H9 (cell line): ENCODE results near the gene SSBP1. TPM values are rescaled to one million over a fixed set of nuclear protein-coding genes. Genes with fewer than 3 reads are reported as not detected.
"Not testable (repeated sequence)": the region's sequence is repeated elsewhere in the genome, so short reads cannot be mapped to it uniquely, and the experiment has no call there.

Source experiments
- DNase-seq: peaks from one replicate; pipeline ENCODE4 v3.0.0-alpha.2; 2017
- H2AFZ ChIP-seq: one replicate; pipeline ENCODE4 v1.6.1; 2013; ENCODE audit warnings: mild to moderate bottlenecking, low read length, control low read depth, moderate library complexity
- H2AK5ac ChIP-seq: 2 replicates; pipeline ENCODE4 v1.6.1; 2013; ENCODE audit warnings: low read length, control low read depth, mixed read lengths; ENCODE audit not compliant: insufficient read length
- H2BK120ac ChIP-seq: one replicate; pipeline ENCODE4 v1.6.1; 2013; ENCODE audit warnings: low read depth, mild to moderate bottlenecking, low read length, control low read depth, inconsistent platforms; ENCODE audit not compliant: poor library complexity, severe bottlenecking
- H2BK12ac ChIP-seq: 2 replicates; pipeline ENCODE4 v1.6.1; 2013; ENCODE audit warnings: low read length, control low read depth, mixed read lengths, low read depth; ENCODE audit not compliant: insufficient read length
- H2BK15ac ChIP-seq: 2 replicates; pipeline ENCODE4 v1.6.1; 2013; ENCODE audit warnings: low read depth, low read length, control low read depth
- H2BK20ac ChIP-seq: one replicate; pipeline ENCODE4 v1.6.1; 2013; ENCODE audit warnings: low read depth, mild to moderate bottlenecking, low read length, control low read depth, inconsistent platforms; ENCODE audit not compliant: poor library complexity, severe bottlenecking
- H2BK5ac ChIP-seq: 2 replicates; pipeline ENCODE4 v1.6.1; 2013; ENCODE audit warnings: low read length, control low read depth, mixed read lengths; ENCODE audit not compliant: insufficient read length
- H3K14ac ChIP-seq: 2 replicates; pipeline ENCODE4 v1.6.1; 2013; ENCODE audit warnings: low read length, control low read depth; ENCODE audit not compliant: insufficient read depth
- H3K18ac ChIP-seq: 2 replicates; pipeline ENCODE4 v1.6.1; 2013; ENCODE audit warnings: low read depth, mild to moderate bottlenecking, mixed read lengths, low read length, control low read depth; ENCODE audit not compliant: insufficient read length
- H3K23ac ChIP-seq: 2 replicates; pipeline ENCODE4 v1.6.1; 2013; ENCODE audit warnings: low read length, control low read depth, mixed read lengths, low read depth; ENCODE audit not compliant: insufficient read length
- H3K23me2 ChIP-seq: 2 replicates; pipeline ENCODE4 v1.6.1; 2013; ENCODE audit warnings: low read depth, mild to moderate bottlenecking, mixed read lengths, low read length, control low read depth; ENCODE audit not compliant: insufficient read length, poor library complexity, severe bottlenecking
- H3K27ac ChIP-seq: 2 replicates; pipeline ENCODE4 v1.5.1; 2013; ENCODE audit warnings: low read length, control low read depth, mixed read lengths, low read depth; ENCODE audit not compliant: insufficient read length
- H3K27me3 ChIP-seq: 2 replicates; pipeline ENCODE4 v1.6.1; 2013; ENCODE audit warnings: low read length, control low read depth, inconsistent platforms; ENCODE audit not compliant: insufficient read depth
- H3K4ac ChIP-seq: 2 replicates; pipeline ENCODE4 v1.6.1; 2013; ENCODE audit warnings: low read depth, mild to moderate bottlenecking, control low read depth, inconsistent platforms, low read length, moderate library complexity
- H3K4me1 ChIP-seq: 2 replicates; pipeline ENCODE4 v1.6.1; 2013; ENCODE audit warnings: low read length, control low read depth, inconsistent platforms; ENCODE audit not compliant: insufficient read depth
- H3K4me2 ChIP-seq: 2 replicates; pipeline ENCODE4 v1.6.1; 2013; ENCODE audit warnings: low read length, control low read depth, mixed read lengths; ENCODE audit not compliant: insufficient read length, insufficient read depth
- H3K56ac ChIP-seq: 2 replicates; pipeline ENCODE4 v1.6.1; 2013; ENCODE audit warnings: low read depth, mild to moderate bottlenecking, mixed read lengths, low read length, control low read depth; ENCODE audit not compliant: insufficient read length
- H3K79me1 ChIP-seq: 2 replicates; pipeline ENCODE4 v1.6.1; 2013; ENCODE audit warnings: low read depth, mild to moderate bottlenecking, moderate library complexity, low read length, control low read depth, inconsistent platforms; ENCODE audit not compliant: insufficient read depth, poor library complexity, severe bottlenecking
- H3K79me2 ChIP-seq: 2 replicates; pipeline ENCODE4 v1.6.1; 2013; ENCODE audit warnings: low read length, control low read depth, inconsistent platforms; ENCODE audit not compliant: insufficient read depth
- H3K9ac ChIP-seq: 2 replicates; pipeline ENCODE4 v1.6.1; 2013; ENCODE audit warnings: low read length, control low read depth, mixed read lengths; ENCODE audit not compliant: insufficient read length; ENCODE audit errors: extremely low read depth
- H3K9me3 ChIP-seq: one replicate; pipeline ENCODE4 v1.6.1; 2013; ENCODE audit warnings: low read depth, low read length, inconsistent platforms; ENCODE audit not compliant: control insufficient read depth
- H3T11ph ChIP-seq: one replicate; pipeline ENCODE4 v1.6.1; 2013; ENCODE audit warnings: mild to moderate bottlenecking, low read length, control low read depth, inconsistent platforms
- H4K20me1 ChIP-seq: one replicate; pipeline ENCODE4 v1.6.1; 2013; ENCODE audit not compliant: control insufficient read depth, insufficient read length, insufficient read depth
- H4K5ac ChIP-seq: 2 replicates; pipeline ENCODE4 v1.6.1; 2013; ENCODE audit warnings: low read depth, mild to moderate bottlenecking, mixed read lengths, low read length, control low read depth; ENCODE audit not compliant: insufficient read length
- H4K8ac ChIP-seq: replicated peaks from 2 replicates; pipeline ENCODE4 v1.6.1; 2013; ENCODE audit warnings: low read length, control low read depth, mixed read lengths, low read depth; ENCODE audit not compliant: insufficient read length
- H4K91ac ChIP-seq: 2 replicates; pipeline ENCODE4 v1.6.1; 2013; ENCODE audit warnings: low read depth, mild to moderate bottlenecking, moderate library complexity, mixed read lengths, low read length, control low read depth; ENCODE audit not compliant: insufficient read length
- H3K27ac Mint-ChIP-seq, 3 experiments: 2 replicates in 2 of 3; 3 replicates in 1 of 3; pipeline ENCODE4 v1.8.0; 2020 to 2021; ENCODE audit warnings: mixed read lengths in 3 of 3, mild to moderate bottlenecking in 1 of 3, moderate library complexity in 1 of 3
- H3K27me3 Mint-ChIP-seq: 2 replicates; pipeline ENCODE4 v1.8.0; 2021; ENCODE audit warnings: low read depth, mild to moderate bottlenecking, moderate library complexity, mixed read lengths
- H3K36me3 Mint-ChIP-seq, 3 experiments: 2 replicates in 2 of 3; 3 replicates in 1 of 3; pipeline ENCODE4 v1.8.0; 2020 to 2021; ENCODE audit warnings: low read depth in 3 of 3, mixed read lengths in 3 of 3; ENCODE audit not compliant: insufficient read depth in 1 of 3
- H3K4me1 Mint-ChIP-seq, 2 experiments: 2 replicates each; pipeline ENCODE4 v1.8.0; 2020; ENCODE audit warnings: mixed read lengths in 2 of 2
- H3K4me3 Mint-ChIP-seq, 2 experiments: 2 replicates in 1 of 2; 3 replicates in 1 of 2; pipeline ENCODE4 v1.8.0; 2020 to 2021; ENCODE audit warnings: mild to moderate bottlenecking in 2 of 2, mixed read lengths in 2 of 2, moderate library complexity in 1 of 2
- H3K9me3 Mint-ChIP-seq, 2 experiments: 2 replicates in 1 of 2; 3 replicates in 1 of 2; pipeline ENCODE4 v1.8.0; 2020; ENCODE audit warnings: mild to moderate bottlenecking in 2 of 2, mixed read lengths in 2 of 2, moderate library complexity in 1 of 2
- WGBS: extraction: QIAGEN DNeasy Blood & Tissue Kit; methylation state at CpG from one replicate; pipeline ENCODE4 v1.1.7; 2013; ENCODE audit warnings: missing lambda C conversion rate, low lambda C conversion rate, mixed read lengths; ENCODE audit not compliant: insufficient read length; ENCODE audit errors: extremely low coverage; 5-methylcytosine and 5-hydroxymethylcytosine counted together
- total RNA-seq: library from RNA; stranded (reverse); gene quantifications from 2 replicates; pipeline ENCODE4 v1.2.1, GENCODE V29; 2021
- TF ChIP-seq, protein P1 (sequence below): fragments of 200-600 bp; sonication (generic); conservative IDR thresholded peaks from 3 replicates; pipeline ENCODE4 v1.8.0; 2021; ENCODE audit warnings: antibody characterized with exemption, mild to moderate bottlenecking

Gene SSBP1
- total RNA-seq, 1 experiment from 2014 or later, result 266 TPM

- H3K27ac ChIP-seq, result no peak overlapping the region
- WGBS, result no CpG with 5 or more reads among the region's 2 CpGs
- no peaks in the 10 kb centered on the region for H3K79me1 ChIP-seq
- H4K20me1 ChIP-seq, result no peaks in the 10 kb centered on the region
- Mint-ChIP-seq H3K27ac (no peak overlapping the region), H3K36me3 (peaks cover 80 to 90% (median 89%) of the 10 kb centered on the region in 3 experiments), H3K4me3 (no peak overlapping the region), H3K27me3 (no peaks in the 10 kb centered on the region), H3K9me3 (peaks cover 29 to 31% of the 10 kb centered on the region in 2 experiments), H3K4me1 (no peaks in the 10 kb centered on the region)
- H2AK5ac ChIP-seq, result no peak overlapping the region
- no peak overlapping the region for H2BK5ac ChIP-seq
- no peak overlapping the region for H3K4ac ChIP-seq
- no peak overlapping the region for H2AFZ ChIP-seq
- no peaks in the 10 kb centered on the region for H3K79me2 ChIP-seq
- H4K91ac ChIP-seq, result no peak overlapping the region
- H2BK120ac ChIP-seq, result no peak overlapping the region
- H2BK15ac ChIP-seq, result no peak overlapping the region
- no peaks in the 10 kb centered on the region for H3K4me1 ChIP-seq
- H3K56ac ChIP-seq, result no peak overlapping the region
- no peak overlapping the region for H4K5ac ChIP-seq
- H3K9me3 ChIP-seq, result peaks cover 22% of the 10 kb centered on the region
- no peak overlapping the region for H2BK20ac ChIP-seq
- H3K23ac ChIP-seq, result no peak overlapping the region
- H3K23me2 ChIP-seq, result no peaks in the 10 kb centered on the region
- H3K4me2 ChIP-seq, result no peak overlapping the region
- H3K18ac ChIP-seq, result no peak overlapping the region
- H2BK12ac ChIP-seq, result no peak overlapping the region
- TF ChIP-seq, protein P1, sequence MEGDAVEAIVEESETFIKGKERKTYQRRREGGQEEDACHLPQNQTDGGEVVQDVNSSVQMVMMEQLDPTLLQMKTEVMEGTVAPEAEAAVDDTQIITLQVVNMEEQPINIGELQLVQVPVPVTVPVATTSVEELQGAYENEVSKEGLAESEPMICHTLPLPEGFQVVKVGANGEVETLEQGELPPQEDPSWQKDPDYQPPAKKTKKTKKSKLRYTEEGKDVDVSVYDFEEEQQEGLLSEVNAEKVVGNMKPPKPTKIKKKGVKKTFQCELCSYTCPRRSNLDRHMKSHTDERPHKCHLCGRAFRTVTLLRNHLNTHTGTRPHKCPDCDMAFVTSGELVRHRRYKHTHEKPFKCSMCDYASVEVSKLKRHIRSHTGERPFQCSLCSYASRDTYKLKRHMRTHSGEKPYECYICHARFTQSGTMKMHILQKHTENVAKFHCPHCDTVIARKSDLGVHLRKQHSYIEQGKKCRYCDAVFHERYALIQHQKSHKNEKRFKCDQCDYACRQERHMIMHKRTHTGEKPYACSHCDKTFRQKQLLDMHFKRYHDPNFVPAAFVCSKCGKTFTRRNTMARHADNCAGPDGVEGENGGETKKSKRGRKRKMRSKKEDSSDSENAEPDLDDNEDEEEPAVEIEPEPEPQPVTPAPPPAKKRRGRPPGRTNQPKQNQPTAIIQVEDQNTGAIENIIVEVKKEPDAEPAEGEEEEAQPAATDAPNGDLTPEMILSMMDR, result no peak
- H3K27me3 ChIP-seq, result no peaks in the 10 kb centered on the region
- H3K9ac ChIP-seq, result no peak overlapping the region
- no peak for DNase-seq
- H3T11ph ChIP-seq, result no peak overlapping the region
- no peak overlapping the region for H4K8ac ChIP-seq
- no peak overlapping the region for H3K14ac ChIP-seq
Measured at GRCh38 chr7:141748396-141748795, 10.2 kb downstream of the SSBP1 start.

DNA sequence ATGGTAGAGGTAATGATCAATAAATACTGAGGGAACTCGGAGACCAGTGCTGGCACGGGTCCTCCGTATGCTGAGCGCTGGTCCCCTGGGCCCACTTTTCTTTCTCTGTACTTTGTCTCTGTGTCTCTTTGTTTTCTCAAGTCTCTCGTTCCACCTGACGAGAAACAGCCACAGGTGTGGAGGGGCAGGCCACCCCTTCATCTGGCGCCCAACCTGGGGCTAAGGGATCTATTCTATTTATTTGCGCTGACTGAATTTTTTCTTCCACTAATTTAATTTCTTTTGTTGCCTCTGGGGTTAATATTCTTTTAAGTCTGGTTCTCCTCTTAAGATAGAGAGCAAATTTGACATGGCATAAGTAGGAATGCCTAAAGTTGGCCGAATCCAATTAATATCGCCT lies 13.7 kb downstream of the SSBP1 start:
- not testable (repeated sequence) for H3K79me1 ChIP-seq, DNase-seq, H3K18ac ChIP-seq, H2BK15ac ChIP-seq, H3K27ac Mint-ChIP-seq, H3K4ac ChIP-seq, H2BK120ac ChIP-seq, H2AFZ ChIP-seq, H3K27me3 Mint-ChIP-seq, H3K27ac ChIP-seq, H3K23ac ChIP-seq, H3T11ph ChIP-seq, H3K4me1 ChIP-seq, H2BK5ac ChIP-seq, H2BK20ac ChIP-seq, H3K27me3 ChIP-seq, H4K20me1 ChIP-seq, H3K23me2 ChIP-seq, H4K5ac ChIP-seq, H2AK5ac ChIP-seq, H3K4me2 ChIP-seq, H3K4me3 Mint-ChIP-seq, H3K4me1 Mint-ChIP-seq, H2BK12ac ChIP-seq, H3K79me2 ChIP-seq, H3K9ac ChIP-seq, H4K8ac ChIP-seq, H3K14ac ChIP-seq, H3K56ac ChIP-seq, H4K91ac ChIP-seq
- WGBS, result no CpG with 5 or more reads among the region's 10 CpGs
- peaks cover 78 to 90% (median 85%) of the 10 kb centered on the region in 3 experiments for H3K36me3 Mint-ChIP-seq
- peaks cover 22% of the 10 kb centered on the region for H3K9me3 ChIP-seq
- H3K9me3 Mint-ChIP-seq, result peaks cover 29 to 31% of the 10 kb centered on the region in 2 experiments
